Osteoblast (primary cell): ENCODE results near the gene BCAT1. TPM values are rescaled to one million over a fixed set of nuclear protein-coding genes. Genes with fewer than 3 reads are reported as not detected.

Experiments
- DNase-seq: peaks from one replicate; pipeline ENCODE4 v3.0.0; 2011; ENCODE audit warnings: low spot score, mixed read lengths; ENCODE audit not compliant: insufficient read length; ENCODE audit errors: missing footprints
- H2AFZ ChIP-seq: 2 replicates; pipeline ENCODE4 v1.6.0; 2011; ENCODE audit warnings: mild to moderate bottlenecking, low read length
- H3K27ac ChIP-seq: 2 replicates; pipeline ENCODE4 v1.5.1; 2011; ENCODE audit warnings: mild to moderate bottlenecking, low read depth, low read length, moderate library complexity
- H3K27me3 ChIP-seq: 2 replicates; pipeline ENCODE4 v1.6.0; 2012; ENCODE audit warnings: mild to moderate bottlenecking, control low read depth, inconsistent platforms, low read length, moderate library complexity; ENCODE audit not compliant: insufficient read depth
- H3K36me3 ChIP-seq: 2 replicates; pipeline ENCODE4 v1.5.1; 2011; ENCODE audit warnings: mild to moderate bottlenecking, low read length, control low read depth, moderate library complexity; ENCODE audit not compliant: insufficient read depth
- H3K4me1 ChIP-seq: 2 replicates; pipeline ENCODE4 v1.5.1; 2011; ENCODE audit warnings: mild to moderate bottlenecking, low read length, control low read depth, moderate library complexity; ENCODE audit not compliant: insufficient read depth
- H3K4me2 ChIP-seq: 2 replicates; pipeline ENCODE4 v1.6.0; 2011; ENCODE audit warnings: mild to moderate bottlenecking, low read length; ENCODE audit not compliant: insufficient read depth
- H3K4me3 ChIP-seq: fragments of 200-600 bp; sonication (generic); 3 replicates; pipeline ENCODE4 v1.5.1; 2012; ENCODE audit warnings: mild to moderate bottlenecking, low read length, inconsistent platforms; ENCODE audit not compliant: insufficient read depth
- H3K79me2 ChIP-seq: 2 replicates; pipeline ENCODE4 v1.6.0; 2012; ENCODE audit warnings: mild to moderate bottlenecking, low read length, control low read depth, inconsistent platforms; ENCODE audit not compliant: insufficient read depth
- H3K9me3 ChIP-seq: 2 replicates; pipeline ENCODE4 v1.5.1; 2011; ENCODE audit warnings: low read depth, low read length, control low read depth
- H4K20me1 ChIP-seq: 2 replicates; pipeline ENCODE4 v1.6.0; 2012; ENCODE audit warnings: mild to moderate bottlenecking, low read length, control low read depth; ENCODE audit not compliant: insufficient read depth
- CTCF ChIP-seq: IDR thresholded peaks from 2 replicates; pipeline ENCODE4 v1.5.1; 2011; ENCODE audit warnings: mild to moderate bottlenecking, low read depth, low read length, moderate library complexity; ENCODE audit errors: extremely low read depth
- total RNA-seq: library from RNA; depleted of rRNA; stranded (reverse); fragments of >200 nt; gene quantifications from 2 replicates; pipeline ENCODE4 v1.2.3, GENCODE V29; 2012

Gene BCAT1
- total RNA-seq, 1 donor, result 273 TPM

- Histone ChIP-seq H4K20me1 (peaks cover 8% of the 10 kb centered on the region), H3K4me3 (no peak overlapping the region), H3K27me3 (no peaks in the 10 kb centered on the region), H3K79me2 (peaks cover 49% of the 10 kb centered on the region), H3K27ac (no peak overlapping the region), H3K4me2 (no peak overlapping the region), H2AFZ (no peak overlapping the region), H3K9me3 (no peaks in the 10 kb centered on the region), H3K4me1 (peaks cover 43% of the 10 kb centered on the region), H3K36me3 (peaks cover 2% of the 10 kb centered on the region)
- DNase-seq, result no peak
- no peak for TF ChIP-seq CTCF
Measured at GRCh38 chr12:24898185-24898584, 50.7 kb downstream of the BCAT1 start.

DNA sequence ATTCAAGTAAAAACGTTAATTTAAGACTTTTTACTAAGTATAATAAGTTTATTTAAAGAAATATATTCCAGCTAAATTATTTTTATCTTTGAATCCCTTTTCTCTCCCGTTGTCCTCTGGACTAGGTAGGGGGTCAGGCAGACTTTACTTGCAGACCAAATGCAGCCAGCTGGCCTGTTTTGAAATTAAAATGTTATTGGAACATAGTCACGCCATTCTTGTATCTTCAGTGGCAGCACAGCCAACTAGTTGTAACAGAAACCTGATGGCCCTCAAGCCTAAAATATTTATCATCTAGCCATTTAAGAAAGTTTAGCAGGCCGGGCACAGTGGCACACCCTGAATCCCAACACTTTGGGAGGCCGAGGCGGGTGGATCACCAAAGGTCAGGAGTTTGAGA, 52.7 kb downstream of the BCAT1 start:
- no peak overlapping the region for H2AFZ ChIP-seq
- no peaks in the 10 kb centered on the region for H3K9me3 ChIP-seq
- H4K20me1 ChIP-seq, result peaks cover 8% of the 10 kb centered on the region
- peak overlapping the region; percentile 28 for H3K4me2 ChIP-seq
- no peak overlapping the region for H3K4me3 ChIP-seq
- TF ChIP-seq CTCF, result no peak
- no peaks in the 10 kb centered on the region for H3K27me3 ChIP-seq
- peaks cover 2% of the 10 kb centered on the region for H3K36me3 ChIP-seq
- H3K79me2 ChIP-seq, result peaks cover 38% of the 10 kb centered on the region
- peak overlapping the region; percentile 69 for H3K27ac ChIP-seq
- no peak for DNase-seq
- peaks cover 31% of the 10 kb centered on the region for H3K4me1 ChIP-seq

GRCh38 chr12:24895612-24896011, 53.3 kb downstream of the BCAT1 start:
- Histone ChIP-seq H2AFZ (no peak overlapping the region), H3K79me2 (peaks cover 40% of the 10 kb centered on the region), H3K9me3 (no peaks in the 10 kb centered on the region), H4K20me1 (peaks cover 8% of the 10 kb centered on the region), H3K27ac (peak overlapping the region; percentile 69), H3K27me3 (no peaks in the 10 kb centered on the region), H3K4me1 (peaks cover 25% of the 10 kb centered on the region), H3K4me2 (peak overlapping the region; percentile 28), H3K4me3 (no peak overlapping the region), H3K36me3 (peaks cover 2% of the 10 kb centered on the region)
- TF ChIP-seq CTCF, result no peak
- DNase-seq, result peak; percentile 84

GRCh38 chr12:24894879-24895278, 54.0 kb downstream of the BCAT1 start:
- no peaks in the 10 kb centered on the region for H3K27me3 ChIP-seq
- H3K79me2 ChIP-seq, result peaks cover 34% of the 10 kb centered on the region
- H3K9me3 ChIP-seq, result no peaks in the 10 kb centered on the region
- H2AFZ ChIP-seq, result no peak overlapping the region
- H3K27ac ChIP-seq, result peak overlapping the region; percentile 5
- H4K20me1 ChIP-seq, result peaks cover 8% of the 10 kb centered on the region
- no peak for DNase-seq
- H3K4me2 ChIP-seq, result no peak overlapping the region
- H3K4me1 ChIP-seq, result peaks cover 25% of the 10 kb centered on the region
- no peak for TF ChIP-seq CTCF
- peaks cover 2% of the 10 kb centered on the region for H3K36me3 ChIP-seq
- H3K4me3 ChIP-seq, result no peak overlapping the region
